Activated CD8-positive, alpha-beta memory T cell treated with anti-CD3 and anti-CD28 coated beads, Interleukin-2, amount 50 U/mL, for 1 hour (primary cell): ENCODE results near the gene ALG3.

Experiments
- DNase-seq: peaks from one replicate; pipeline ENCODE4 v3.0.0-alpha.2; 2020; ENCODE audit errors: extremely low read depth

Gene ALG3

DNA sequence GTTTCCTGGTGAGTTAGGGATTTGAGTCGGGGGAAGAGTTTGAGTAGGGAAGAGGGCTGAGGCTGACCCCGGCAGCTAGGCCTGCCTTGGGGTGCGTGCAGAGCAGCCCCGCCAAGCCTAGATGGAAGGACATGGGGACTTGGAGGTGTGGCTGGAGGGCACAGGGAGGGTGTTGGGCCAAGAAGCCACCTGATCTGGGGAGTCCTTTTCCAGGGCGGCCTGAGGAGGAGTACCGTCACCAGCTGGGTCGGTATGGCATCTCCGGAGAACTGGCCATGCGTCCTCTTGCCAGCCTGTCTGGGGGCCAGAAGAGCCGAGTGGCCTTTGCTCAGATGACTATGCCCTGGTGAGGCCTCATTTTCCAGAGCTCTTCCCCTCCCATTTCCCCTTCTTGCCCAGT, 55.9 kb downstream of the ALG3 start:
- DNase-seq = no peak
